Gastrocnemius medialis (tissue), 4 donors: ENCODE measurements around the gene PDE10A. TPM values are rescaled to one million over a fixed set of nuclear protein-coding genes. Genes with fewer than 3 reads are reported as not detected.

Experiments used
- ATAC-seq, 2 donors: fragments of 150-250 bp; one replicate each; pipeline ENCODE4 v1.9.1; 2016
- DNase-seq, 2 donors: peaks; one replicate each; pipeline ENCODE4 v3.0.0-alpha.2; 2019
- H3K27ac ChIP-seq, 4 donors: fragments of 200-600 bp; sonication (generic); 1 replicate in 1 of 4; 2 replicates in 3 of 4; pipeline ENCODE4 v1.5.1; 2016 to 2018; ENCODE audit warnings: mild to moderate bottlenecking in 2 of 4, moderate library complexity in 1 of 4
- H3K27me3 ChIP-seq, 3 donors: fragments of 200-600 bp; sonication (generic) in 2 of 3; 1 replicate in 1 of 3; 2 replicates in 2 of 3; pipeline versions ENCODE4 v1.5.1 to v1.6.0; 2016 to 2019; ENCODE audit warnings: mild to moderate bottlenecking in 1 of 3, moderate library complexity in 1 of 3
- H3K36me3 ChIP-seq, 2 donors: fragments of 200-600 bp; sonication (generic) in 1 of 2; one replicate each; pipeline ENCODE4 v1.5.1; 2017 to 2018
- H3K4me1 ChIP-seq, 2 donors: fragments of 200-600 bp; sonication (generic) in 1 of 2; one replicate each; pipeline ENCODE4 v1.5.1; 2016 to 2017; ENCODE audit warnings: mild to moderate bottlenecking in 2 of 2
- H3K4me3 ChIP-seq, 4 donors: fragments of 200-600 bp; sonication (generic) in 3 of 4; 1 replicate in 1 of 4; 2 replicates in 3 of 4; pipeline ENCODE4 v1.5.1; 2016 to 2019; ENCODE audit warnings: mild to moderate bottlenecking in 2 of 4
- H3K9me3 ChIP-seq, 3 donors: fragments of 200-600 bp; sonication (generic) in 2 of 3; 1 replicate in 1 of 3; 2 replicates in 2 of 3; pipeline ENCODE4 v1.5.1; 2016 to 2019
- POLR2A ChIP-seq, 2 donors: fragments of 450-650 bp; IDR thresholded peaks; one replicate each; pipeline ENCODE4 v1.6.1; 2017; ENCODE audit warnings: antibody characterized with exemption in 2 of 2, mild to moderate bottlenecking in 2 of 2, moderate library complexity in 2 of 2
- in situ Hi-C, 4 donors: fragments of 200-750 bp; cut with MboI; loops; one replicate each; pipeline versions ENCODE4 v1.15.0 to v1.8.0; 2017; ENCODE audit warnings: low sequenced_read_pairs in 4 of 4
- intact Hi-C: fragments of 100-400 bp; cut with DNase I; formaldehyde crosslinking; loops from one replicate; pipeline ENCODE4 v1.15.1; 2023; ENCODE audit warnings: low total_unique reads
- total RNA-seq, 4 donors: library from RNA; depleted of rRNA; stranded (reverse); fragments of >200 nt; gene quantifications; one replicate each; pipeline versions ENCODE4 v1.1.0 to v1.2.3, GENCODE V29; 2016
- TF ChIP-seq, protein P1 (sequence below), 5 experiments: fragments of 450-650 bp in 3 of 5; fragments of 200-600 bp in 2 of 5; sonication (generic) in 2 of 5; IDR thresholded peaks in 4 of 5; conservative IDR thresholded peaks in 1 of 5; 1 replicate in 4 of 5; 2 replicates in 1 of 5; pipeline ENCODE4 v1.5.1; 2016 to 2019; ENCODE audit warnings: antibody characterized with exemption in 5 of 5, mild to moderate bottlenecking in 3 of 5, moderate library complexity in 3 of 5

PDE10A gene
- total RNA-seq, 4 donors from 2014 or later, result 0.24 to 1.5 (median 1.2) TPM

GRCh38 chr6:165552248-165552736, 110.7 kb downstream of the PDE10A start:
- in situ Hi-C loops, result no loop called here
- ATAC-seq, result no peak
- Histone ChIP-seq H3K4me3 (no peak overlapping the region), H3K27ac (no peak overlapping the region), H3K9me3 (no peaks in the 10 kb centered on the region), H3K36me3 (no peaks in the 10 kb centered on the region), H3K4me1 (no peaks in the 10 kb centered on the region), H3K27me3 (no peaks in the 10 kb centered on the region)
- TF ChIP-seq POLR2A (IDR thresholded peaks at IDR 0.05), result no peak
- TF ChIP-seq, protein P1, sequence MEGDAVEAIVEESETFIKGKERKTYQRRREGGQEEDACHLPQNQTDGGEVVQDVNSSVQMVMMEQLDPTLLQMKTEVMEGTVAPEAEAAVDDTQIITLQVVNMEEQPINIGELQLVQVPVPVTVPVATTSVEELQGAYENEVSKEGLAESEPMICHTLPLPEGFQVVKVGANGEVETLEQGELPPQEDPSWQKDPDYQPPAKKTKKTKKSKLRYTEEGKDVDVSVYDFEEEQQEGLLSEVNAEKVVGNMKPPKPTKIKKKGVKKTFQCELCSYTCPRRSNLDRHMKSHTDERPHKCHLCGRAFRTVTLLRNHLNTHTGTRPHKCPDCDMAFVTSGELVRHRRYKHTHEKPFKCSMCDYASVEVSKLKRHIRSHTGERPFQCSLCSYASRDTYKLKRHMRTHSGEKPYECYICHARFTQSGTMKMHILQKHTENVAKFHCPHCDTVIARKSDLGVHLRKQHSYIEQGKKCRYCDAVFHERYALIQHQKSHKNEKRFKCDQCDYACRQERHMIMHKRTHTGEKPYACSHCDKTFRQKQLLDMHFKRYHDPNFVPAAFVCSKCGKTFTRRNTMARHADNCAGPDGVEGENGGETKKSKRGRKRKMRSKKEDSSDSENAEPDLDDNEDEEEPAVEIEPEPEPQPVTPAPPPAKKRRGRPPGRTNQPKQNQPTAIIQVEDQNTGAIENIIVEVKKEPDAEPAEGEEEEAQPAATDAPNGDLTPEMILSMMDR (IDR thresholded peaks at IDR 0.05 in 4 of 5, conservative IDR thresholded peaks at IDR 0.05 in 1 of 5), result no peak
- intact Hi-C loops, result no loop called here
- no peak for DNase-seq

DNA sequence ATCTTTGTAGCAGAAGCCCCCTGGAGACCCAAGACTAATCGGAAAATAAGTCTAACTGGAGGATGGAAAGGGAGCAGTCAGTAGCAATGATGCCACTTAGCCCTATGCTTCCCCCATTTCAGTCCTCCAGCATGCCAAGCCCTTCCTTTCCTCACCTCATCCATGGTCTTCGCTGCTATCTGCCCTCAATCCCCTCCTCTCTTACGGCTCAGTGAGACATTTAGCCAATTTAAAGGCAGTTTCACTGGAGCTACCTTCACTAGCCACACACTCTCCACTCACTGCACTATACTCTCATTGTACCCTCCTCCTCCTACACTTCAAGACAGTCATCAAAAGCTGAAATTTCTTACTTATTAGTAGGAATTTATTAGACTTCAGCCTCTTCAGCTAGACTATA, 111.2 kb downstream of the PDE10A start:
- Histone ChIP-seq H3K27ac (no peak overlapping the region), H3K9me3 (no peaks in the 10 kb centered on the region), H3K27me3 (no peaks in the 10 kb centered on the region), H3K4me1 (no peaks in the 10 kb centered on the region), H3K4me3 (no peak overlapping the region), H3K36me3 (no peaks in the 10 kb centered on the region)
- TF ChIP-seq POLR2A (IDR thresholded peaks at IDR 0.05), result no peak
- TF ChIP-seq, protein P1 (IDR thresholded peaks at IDR 0.05 in 4 of 5, conservative IDR thresholded peaks at IDR 0.05 in 1 of 5), result no peak
- ATAC-seq (no peak), DNase-seq (no peak)
- intact Hi-C loops, result no loop called here
- in situ Hi-C loops, result no loop called here

- DNase-seq (no peak), ATAC-seq (no peak)
- Histone ChIP-seq H3K27ac (no peak overlapping the region), H3K4me1 (no peaks in the 10 kb centered on the region), H3K9me3 (no peaks in the 10 kb centered on the region), H3K36me3 (no peaks in the 10 kb centered on the region), H3K4me3 (no peak overlapping the region), H3K27me3 (no peaks in the 10 kb centered on the region)
- in situ Hi-C loops, result no loop called here
- no peak for TF ChIP-seq POLR2A (IDR thresholded peaks at IDR 0.05)
- TF ChIP-seq, protein P1 (IDR thresholded peaks at IDR 0.05 in 4 of 5, conservative IDR thresholded peaks at IDR 0.05 in 1 of 5), result no peak
- intact Hi-C loops, result no loop called here
Measured at GRCh38 chr6:165548450-165548849, 114.6 kb downstream of the PDE10A start.

GRCh38 chr6:165545806-165546205, 117.2 kb downstream of the PDE10A start:
- Histone ChIP-seq H3K4me3 (no peak overlapping the region), H3K9me3 (no peaks in the 10 kb centered on the region), H3K27ac (no peak overlapping the region), H3K4me1 (no peaks in the 10 kb centered on the region), H3K27me3 (no peaks in the 10 kb centered on the region), H3K36me3 (no peaks in the 10 kb centered on the region)
- no peak for DNase-seq
- TF ChIP-seq, protein P1 (IDR thresholded peaks at IDR 0.05 in 4 of 5, conservative IDR thresholded peaks at IDR 0.05 in 1 of 5), result no peak
- TF ChIP-seq POLR2A (IDR thresholded peaks at IDR 0.05), result no peak
- in situ Hi-C loops (no loop called here), intact Hi-C loops (no loop called here)
- ATAC-seq, result no peak

- in situ Hi-C loops (no loop called here), intact Hi-C loops (no loop called here)
- TF ChIP-seq, protein P1 (IDR thresholded peaks at IDR 0.05 in 4 of 5, conservative IDR thresholded peaks at IDR 0.05 in 1 of 5), result no peak
- no peak for TF ChIP-seq POLR2A (IDR thresholded peaks at IDR 0.05)
- Histone ChIP-seq H3K9me3 (no peaks in the 10 kb centered on the region), H3K4me3 (no peak overlapping the region), H3K27ac (no peak overlapping the region), H3K4me1 (no peaks in the 10 kb centered on the region), H3K27me3 (no peaks in the 10 kb centered on the region), H3K36me3 (no peaks in the 10 kb centered on the region)
- ATAC-seq (no peak), DNase-seq (no peak)
Measured at GRCh38 chr6:165543781-165544180, 119.3 kb downstream of the PDE10A start.
